Karpas-422 (cell line): Measurements from ENCODE around the gene SNAPIN. TPM values are rescaled to one million over a fixed set of nuclear protein-coding genes. Genes with fewer than 3 reads are reported as not detected.

Experiments used
- DNase-seq: peaks from one replicate; pipeline ENCODE4 v3.0.0-alpha.2; 2015
- H2AFZ ChIP-seq: fragments of 200-600 bp; sonication (generic); 2 replicates; pipeline ENCODE4 v1.6.1; 2014; ENCODE audit warnings: antibody characterized with exemption, low read length, mixed read lengths
- H3K27ac ChIP-seq: fragments of 200-600 bp; sonication (generic); 2 replicates; pipeline ENCODE4 v1.5.1; 2014; ENCODE audit warnings: mild to moderate bottlenecking, low read length, moderate library complexity
- H3K27me3 ChIP-seq: fragments of 200-600 bp; sonication (generic); 2 replicates; pipeline ENCODE4 v1.6.1; 2014; ENCODE audit warnings: low read length, mixed read lengths
- H3K36me3 ChIP-seq: fragments of 200-600 bp; sonication (generic); 2 replicates; pipeline ENCODE4 v1.6.1; 2014; ENCODE audit warnings: low read length, mixed read lengths; ENCODE audit not compliant: insufficient read depth
- H3K4me1 ChIP-seq: fragments of 200-600 bp; sonication (generic); 2 replicates; pipeline ENCODE4 v1.6.1; 2014; ENCODE audit warnings: mild to moderate bottlenecking, low read length, mixed read lengths
- H3K4me2 ChIP-seq: fragments of 200-600 bp; sonication (generic); 2 replicates; pipeline ENCODE4 v1.6.1; 2014; ENCODE audit warnings: low read length, low read depth, mild to moderate bottlenecking; ENCODE audit not compliant: poor library complexity, severe bottlenecking
- H3K4me3 ChIP-seq: fragments of 200-600 bp; sonication (generic); 2 replicates; pipeline ENCODE4 v1.5.1; 2014; ENCODE audit warnings: mild to moderate bottlenecking, antibody characterized with exemption, low read length, mixed read lengths
- H3K79me2 ChIP-seq: fragments of 200-600 bp; sonication (generic); 2 replicates; pipeline ENCODE4 v1.6.1; 2014; ENCODE audit warnings: mild to moderate bottlenecking, low read length, mixed read lengths
- H3K9ac ChIP-seq: fragments of 200-600 bp; sonication (generic); 2 replicates; pipeline ENCODE4 v1.6.0; 2014; ENCODE audit warnings: low read length
- H3K9me2 ChIP-seq: fragments of 200-600 bp; sonication (generic), shearing (Covaris generic); replicated peaks from 2 replicates; pipeline ENCODE4 v1.6.0; 2014; ENCODE audit warnings: mild to moderate bottlenecking, low read length, moderate library complexity; ENCODE audit not compliant: insufficient read depth
- H3K9me3 ChIP-seq: fragments of 300-700, 200-600 bp; sonication (generic); 2 replicates; pipeline ENCODE4 v1.6.1; 2014; ENCODE audit warnings: low read length, mixed read lengths
- H4K20me1 ChIP-seq: fragments of 200-600 bp; sonication (generic); 2 replicates; pipeline ENCODE4 v1.6.1; 2014; ENCODE audit warnings: mild to moderate bottlenecking, antibody characterized with exemption, low read length, low read depth; ENCODE audit not compliant: insufficient read depth
- small RNA-seq: library from RNA; depleted of rRNA; stranded (forward); fragments of <200 nt; gene quantifications from one replicate; pipeline ENCODE3, GENCODE V24; 2014
- total RNA-seq: library from RNA; depleted of rRNA; stranded (reverse); fragments of >200 nt; shearing (Covaris generic); gene quantifications from 2 replicates; pipeline ENCODE4 v1.2.3, GENCODE V29; 2014; ENCODE audit warnings: low replicate concordance; rRNA removed

SNAPIN gene
- total RNA-seq, 1 experiment from 2014 or later, result 54.3 TPM

DNA sequence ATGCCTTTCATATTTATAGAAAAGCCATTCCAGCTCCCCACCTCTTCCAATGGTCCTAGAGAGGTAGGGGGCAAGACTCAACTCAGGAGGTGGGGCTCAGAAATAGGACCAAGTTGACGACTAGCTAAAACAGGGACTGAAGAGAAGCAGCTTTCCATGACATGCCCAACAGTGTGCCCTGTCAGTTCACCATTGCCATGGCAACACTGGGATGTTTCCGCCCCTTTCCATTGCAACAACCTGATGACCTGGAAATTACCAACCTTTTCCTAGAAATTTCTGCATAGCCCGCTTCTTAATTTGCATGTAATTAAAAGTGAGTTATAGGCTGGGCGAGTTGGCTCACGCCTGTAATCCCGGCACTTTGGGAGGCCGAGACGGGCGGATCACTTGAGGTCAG, 47.0 kb downstream of the SNAPIN start:
- no peak overlapping the region for H3K4me2 ChIP-seq
- H3K4me3 ChIP-seq, result no peak overlapping the region
- no peaks in the 10 kb centered on the region for H3K9me2 ChIP-seq
- H3K9ac ChIP-seq, result no peak overlapping the region
- no peak overlapping the region for H3K27ac ChIP-seq
- no peaks in the 10 kb centered on the region for H3K36me3 ChIP-seq
- no peak for DNase-seq
- no peaks in the 10 kb centered on the region for H3K79me2 ChIP-seq
- H3K4me1 ChIP-seq, result no peaks in the 10 kb centered on the region
- H4K20me1 ChIP-seq, result no peaks in the 10 kb centered on the region
- no peaks in the 10 kb centered on the region for H3K27me3 ChIP-seq
- H3K9me3 ChIP-seq, result no peaks in the 10 kb centered on the region
- no peak overlapping the region for H2AFZ ChIP-seq

DNA sequence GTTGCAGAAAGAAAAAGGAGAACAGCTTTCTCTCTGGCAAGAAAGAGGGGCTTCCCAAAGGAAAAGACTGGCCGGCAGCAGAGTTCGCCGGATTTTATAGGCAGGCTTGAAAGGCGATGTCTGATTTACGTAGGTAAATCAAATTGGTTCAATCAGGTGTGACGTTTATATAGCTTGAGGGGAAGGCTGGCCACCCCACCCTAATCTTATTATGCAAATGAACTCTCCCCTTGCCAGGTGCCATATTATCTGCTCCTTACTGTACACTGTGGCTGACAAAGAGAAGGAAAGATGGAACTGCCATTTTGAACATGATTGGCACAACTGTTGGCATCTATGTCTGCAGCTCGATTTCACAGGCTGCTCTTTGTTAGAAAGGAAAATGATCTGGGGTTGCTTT, 52.5 kb downstream of the SNAPIN start:
- H3K4me2 ChIP-seq, result no peak overlapping the region
- H4K20me1 ChIP-seq, result no peaks in the 10 kb centered on the region
- no peaks in the 10 kb centered on the region for H3K27me3 ChIP-seq
- H3K79me2 ChIP-seq, result no peaks in the 10 kb centered on the region
- H3K27ac ChIP-seq, result no peak overlapping the region
- H2AFZ ChIP-seq, result no peak overlapping the region
- no peaks in the 10 kb centered on the region for H3K36me3 ChIP-seq
- no peak overlapping the region for H3K9ac ChIP-seq
- H3K4me1 ChIP-seq, result peaks cover 6% of the 10 kb centered on the region
- no peaks in the 10 kb centered on the region for H3K9me3 ChIP-seq
- H3K4me3 ChIP-seq, result no peak overlapping the region
- DNase-seq, result no peak
- no peaks in the 10 kb centered on the region for H3K9me2 ChIP-seq

Small RNAs within 50 kb of the gene (small RNA-seq; reads per million reads assigned to genes)
- gene MIR8083 (not detected), gene RN7SL372P (not detected)

Other genes with a start within 250 kb of the SNAPIN start
- gene S100A7A, start 242.2 kb upstream of the SNAPIN start, total RNA-seq, result not detected in 2 replicates
- not detected in 2 replicates for gene S100A7, start 198.1 kb upstream of the SNAPIN start, total RNA-seq
- gene S100A6, start 122.7 kb upstream of the SNAPIN start, total RNA-seq, result 26.8 and 43.3 TPM in 2 replicates
- not detected in 2 replicates for gene S100A5, start 117.8 kb upstream of the SNAPIN start, total RNA-seq
- 1.2 TPM in 1 of 2 replicates, not detected in the other for gene S100A4, start 112.9 kb upstream of the SNAPIN start, total RNA-seq
- gene S100A3, start 109.4 kb upstream of the SNAPIN start, total RNA-seq, result not detected in 2 replicates
- gene S100A2, start 92.9 kb upstream of the SNAPIN start, total RNA-seq, result not detected in 2 replicates
- gene S100A16, start 45.6 kb upstream of the SNAPIN start, total RNA-seq, result not detected in 2 replicates
- gene S100A14, start 42.4 kb upstream of the SNAPIN start, total RNA-seq, result not detected in 2 replicates
- 13.4 and 21.5 TPM in 2 replicates for gene S100A13, start 31.2 kb upstream of the SNAPIN start, total RNA-seq
- gene S100A1, start 30.3 kb upstream of the SNAPIN start, total RNA-seq, result 15.9 and 18.9 TPM in 2 replicates
- 62.1 and 64.6 TPM in 2 replicates for gene CHTOP, start 24.6 kb upstream of the SNAPIN start, total RNA-seq
- 146 and 178 TPM in 2 replicates for gene ILF2, start 12.3 kb downstream of the SNAPIN start, total RNA-seq
- not detected in 2 replicates for gene NPR1, start 20.0 kb downstream of the SNAPIN start, total RNA-seq
- gene INTS3, start 69.3 kb downstream of the SNAPIN start, total RNA-seq, result 36.3 and 65.4 TPM in 2 replicates
- 4.4 and 18.1 TPM in 2 replicates for gene SLC27A3, start 116.7 kb downstream of the SNAPIN start, total RNA-seq